NCI-H345 (cell line): Measurements from ENCODE around the gene SKA3.
"Not testable (repeated sequence)": the region's sequence is repeated elsewhere in the genome, so short reads cannot be mapped to it uniquely, and the experiment has no call there.

Experiments
- DNase-seq: peaks from one replicate; lab custom pipeline; 2025; lab: John Stamatoyannopoulos, UW

The SKA3 gene

GRCh38 chr13:21165606-21166005 is 10.7 kb downstream of the SKA3 start:
- not testable (repeated sequence) for DNase-seq

GRCh38 chr13:21164631-21165030 is 11.7 kb downstream of the SKA3 start:
- no peak for DNase-seq

- DNase-seq: no peak
Measured at GRCh38 chr13:21152251-21152899, 24.0 kb downstream of the SKA3 start.

DNA sequence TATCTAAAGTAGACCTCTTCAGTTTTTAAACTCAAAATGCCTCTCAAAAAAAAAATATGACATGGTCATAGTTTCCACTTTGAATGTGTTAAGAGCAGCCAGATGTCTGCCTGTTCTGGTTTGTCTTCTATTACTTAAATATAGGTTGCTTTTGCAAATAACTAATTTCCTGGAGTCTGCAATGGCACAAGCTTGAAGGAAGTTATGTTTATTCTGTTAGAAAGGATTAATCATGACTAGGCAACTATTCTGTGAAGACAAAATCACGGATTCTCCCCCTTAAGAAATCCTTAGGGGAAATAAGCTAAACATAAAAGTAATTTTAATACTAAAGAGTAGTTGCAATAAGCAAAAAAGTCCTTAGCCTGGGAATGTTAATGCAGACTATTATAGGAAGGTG is 26.3 kb downstream of the SKA3 start:
- no peak for DNase-seq

GRCh38 chr13:21149568-21149967 is 26.8 kb downstream of the SKA3 start:
- DNase-seq: no peak

DNA sequence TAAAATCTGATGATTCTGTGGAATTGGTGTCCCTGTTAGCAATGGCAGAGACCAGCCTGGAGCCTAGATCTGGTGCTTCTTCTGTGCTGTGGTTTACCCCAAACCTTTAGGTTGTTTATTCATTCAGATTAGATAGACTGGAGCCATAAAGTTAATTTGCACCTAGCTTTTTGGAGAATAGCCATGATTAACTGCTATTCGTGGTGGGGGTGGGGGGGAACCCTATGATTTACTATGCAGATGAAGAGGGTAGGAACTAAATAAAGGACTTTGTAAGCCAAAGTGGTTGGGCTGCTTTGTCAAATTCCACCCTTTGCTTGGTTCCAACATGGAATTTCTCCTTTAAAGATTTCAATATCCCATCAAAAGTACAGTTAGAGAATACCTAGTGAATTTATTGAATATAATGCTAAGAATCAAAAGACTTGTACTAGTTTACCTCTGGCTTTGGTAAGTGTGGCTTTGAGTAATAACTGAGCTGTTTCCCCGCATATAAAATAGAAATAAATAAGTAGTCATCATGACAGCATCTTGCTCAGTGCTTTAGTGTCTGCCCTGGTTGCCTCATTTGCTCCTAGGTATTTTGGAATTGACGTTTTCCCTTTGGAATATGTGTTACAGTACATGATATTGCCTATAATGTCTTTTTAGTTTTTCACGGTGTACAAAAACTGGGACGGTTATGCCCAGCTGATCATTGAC is 27.6 kb downstream of the SKA3 start:
- no peak for DNase-seq

- no peak for DNase-seq
Measured at GRCh38 chr13:21147827-21148226, 28.5 kb downstream of the SKA3 start.

- no peak for DNase-seq
Measured at GRCh38 chr13:21142766-21143165, 33.6 kb downstream of the SKA3 start.

GRCh38 chr13:21139374-21139773 is 37.0 kb downstream of the SKA3 start:
- DNase-seq: no peak

GRCh38 chr13:21138561-21138960 is 37.8 kb downstream of the SKA3 start:
- DNase-seq: no peak

GRCh38 chr13:21137696-21138095 is 38.7 kb downstream of the SKA3 start:
- DNase-seq: no peak

GRCh38 chr13:21135833-21136232 is 40.5 kb downstream of the SKA3 start:
- not testable (repeated sequence) for DNase-seq

DNA sequence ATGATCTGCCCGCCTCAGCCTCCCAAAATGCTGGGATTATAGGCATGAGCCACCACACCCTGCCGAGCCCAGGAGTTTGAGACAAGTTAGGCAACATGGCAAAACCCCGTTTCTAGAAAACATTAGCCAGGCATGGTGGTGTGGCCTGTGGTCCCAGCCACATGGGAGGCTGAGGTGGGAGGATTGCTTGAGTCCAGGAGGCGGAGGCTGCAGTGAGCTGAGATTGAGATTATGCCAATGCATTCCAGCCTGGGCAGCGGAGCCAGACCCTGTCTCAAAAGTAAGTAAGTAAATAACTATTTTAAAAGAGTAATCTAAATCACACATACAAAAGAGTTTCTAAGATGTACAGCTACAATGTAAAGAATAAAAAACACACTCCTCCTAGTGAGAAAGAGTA is 41.9 kb downstream of the SKA3 start:
- DNase-seq: no peak

DNA sequence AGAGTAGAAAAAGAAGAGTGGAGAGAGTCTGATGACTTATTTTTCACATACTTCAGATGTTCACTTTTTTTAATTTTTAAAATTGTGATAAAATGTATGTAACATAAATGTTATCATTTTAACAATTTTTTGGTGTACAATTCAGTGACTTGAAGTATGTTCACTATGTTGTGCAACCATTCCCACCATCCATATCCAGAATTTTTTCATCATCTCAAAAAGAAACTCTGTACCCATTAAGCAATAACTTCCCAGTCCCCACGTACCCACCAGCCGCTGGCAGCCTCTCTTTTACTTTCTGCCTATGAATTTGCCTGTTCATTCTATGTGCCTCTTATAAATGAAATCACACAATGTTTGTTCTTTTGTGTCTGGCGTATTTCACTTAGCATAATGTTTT is 43.3 kb downstream of the SKA3 start:
- DNase-seq: no peak

GRCh38 chr13:21130116-21130515 is 46.2 kb downstream of the SKA3 start:
- DNase-seq: no peak

GRCh38 chr13:21124852-21125251 is 51.5 kb downstream of the SKA3 start:
- peak; percentile 93 for DNase-seq

DNA sequence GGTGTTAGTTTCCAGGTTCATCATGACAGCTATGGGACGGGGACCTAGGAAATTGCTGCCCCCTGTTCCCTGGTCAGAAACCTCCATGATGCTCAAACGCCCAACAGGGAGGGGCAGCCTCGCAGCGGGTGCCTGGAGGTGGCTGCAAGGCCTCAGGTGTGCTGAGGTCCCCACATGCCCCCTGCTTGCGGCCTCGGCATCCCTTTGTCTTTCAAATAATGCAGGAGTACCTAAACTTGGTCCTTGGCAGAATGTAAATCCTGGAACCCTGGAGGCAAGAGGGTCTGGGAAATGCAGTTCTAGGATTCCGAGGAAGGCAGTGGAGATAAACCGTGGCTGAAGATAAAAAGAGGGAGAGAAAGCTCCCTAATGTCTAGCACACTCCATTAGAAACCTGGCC is 52.4 kb downstream of the SKA3 start:
- DNase-seq: no peak

- DNase-seq: no peak
Measured at GRCh38 chr13:21121616-21122015, 54.7 kb downstream of the SKA3 start.

DNA sequence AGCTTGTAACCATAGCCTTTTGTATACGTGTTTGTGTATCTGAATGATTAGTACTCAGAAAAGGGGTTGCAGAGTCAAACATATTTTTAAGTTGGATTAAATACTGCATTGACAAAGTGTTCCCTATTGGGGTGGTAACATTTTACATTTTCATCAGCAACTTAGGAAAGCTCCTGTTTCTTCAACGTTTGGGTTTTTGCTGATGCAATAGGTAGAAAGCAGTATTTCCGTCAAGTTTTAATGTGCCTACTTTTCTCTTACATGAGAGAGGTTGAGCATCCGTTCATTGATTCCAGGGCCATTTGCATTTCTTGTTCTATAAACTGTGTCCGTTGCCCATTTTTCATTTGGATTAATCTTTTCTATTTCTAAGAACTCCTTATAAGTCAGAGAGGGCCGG is 56.2 kb downstream of the SKA3 start:
- no peak for DNase-seq

- DNase-seq: no peak
Measured at GRCh38 chr13:21119526-21119925, 56.8 kb downstream of the SKA3 start.

GRCh38 chr13:21118180-21118579 is 58.2 kb downstream of the SKA3 start:
- DNase-seq: no peak

- no peak for DNase-seq
Measured at GRCh38 chr13:21117104-21117809, 59.1 kb downstream of the SKA3 start.

GRCh38 chr13:21116141-21116540 is 60.2 kb downstream of the SKA3 start:
- DNase-seq: no peak
